HepG2 (cell line): ENCODE results near the gene BCAS3. TPM values are rescaled to one million over a fixed set of nuclear protein-coding genes. Genes with fewer than 3 reads are reported as not detected.

ENCODE experiments used
- ATAC-seq: fragments of 200-7000 bp; cut with Tn5 transposase; 3 replicates; pipeline ENCODE4 v1.9.1; 2020; ENCODE audit warnings: mild to moderate bottlenecking, moderate library complexity
- BruUV-seq: library from RNA; stranded (reverse); fragments of 400-500 nt; replicated peaks from 2 replicates; lab custom pipeline; 2021; lab: Mats Ljungman, UMichigan
- CTCF ChIA-PET: fragments of 300-600 bp; formaldehyde crosslinking; extraction: SDS; loops from one replicate; lab custom pipeline; 2021; ENCODE audit warnings: low total read pairs, inconsistent platforms, low intra/inter-chr PET ratio; lab: Yijun Ruan, JAX
- POLR2A ChIA-PET: fragments of 350-600 bp; sonication (Branson Sonifier 250); formaldehyde crosslinking; loops from one replicate; lab custom pipeline; 2020; ENCODE audit warnings: antibody characterized with exemption, inconsistent platforms; lab: Yijun Ruan, JAX
- DNase-seq: peaks from one replicate; pipeline ENCODE4 v3.0.0-alpha.2; 2015; ENCODE audit warnings: low spot score
- FAIRE-seq: peaks from 3 replicates; lab custom pipeline; 2011; peaks lifted over from hg19 to GRCh38; lab: Jason Lieb, UNC
- H2AFZ ChIP-seq: one replicate; pipeline ENCODE4 v1.6.1; 2011; ENCODE audit warnings: low read length, inconsistent platforms
- H3K27ac ChIP-seq: fragments of 300-600 bp; 3 replicates; pipeline ENCODE4 v1.8.0; 2011; ENCODE audit warnings: mixed run types, mild to moderate bottlenecking, mixed read lengths, low read length, inconsistent platforms; ENCODE audit not compliant: insufficient read depth; ENCODE audit errors: extremely low read length
- H3K27me3 ChIP-seq, 2 experiments: fragments of 200-600 bp in 1 of 2; 2 replicates in 1 of 2; 3 replicates in 1 of 2; pipeline versions ENCODE4 v1.6.0 to v1.8.0; 2011; ENCODE audit warnings: low read length in 2 of 2, mild to moderate bottlenecking in 2 of 2, moderate library complexity in 2 of 2, inconsistent platforms in 1 of 2; ENCODE audit not compliant: insufficient read depth in 2 of 2, control insufficient read depth in 1 of 2
- H3K36me3 ChIP-seq, 2 experiments: fragments of 200-600 bp in 1 of 2; replicated peaks in 1 of 2; 2 replicates in 1 of 2; 3 replicates in 1 of 2; pipeline versions ENCODE4 v1.5.1 to v1.8.0; 2011; ENCODE audit warnings: low read length in 2 of 2, inconsistent platforms in 1 of 2; ENCODE audit not compliant: insufficient read depth in 2 of 2, control insufficient read depth in 1 of 2
- H3K4me1 ChIP-seq: 2 replicates; pipeline ENCODE4 v1.5.1; 2012; ENCODE audit warnings: low read length, inconsistent platforms; ENCODE audit not compliant: insufficient read depth
- H3K4me2 ChIP-seq: 2 replicates; pipeline ENCODE4 v1.6.0; 2011; ENCODE audit warnings: low read depth, low read length, inconsistent platforms
- H3K4me3 ChIP-seq, 3 experiments: fragments of 200-600 bp in 1 of 3; sonication (generic), shearing (Covaris generic) in 1 of 3; replicated peaks in 1 of 3; 2 replicates each; pipeline ENCODE4 v1.5.1; 2011 to 2016; ENCODE audit warnings: low read length in 3 of 3, inconsistent platforms in 2 of 3, low read depth in 2 of 3, mild to moderate bottlenecking in 2 of 3, control low read depth in 1 of 3, mixed read lengths in 1 of 3; ENCODE audit not compliant: insufficient read depth in 1 of 3
- H3K79me2 ChIP-seq: one replicate; pipeline ENCODE4 v1.6.1; 2011; ENCODE audit warnings: low read length, inconsistent platforms; ENCODE audit not compliant: insufficient read depth
- H3K9ac ChIP-seq: 2 replicates; pipeline ENCODE4 v1.6.0; 2011; ENCODE audit warnings: mild to moderate bottlenecking, low read depth, low read length, inconsistent platforms; ENCODE audit not compliant: insufficient read depth
- H3K9me3 ChIP-seq: 2 replicates; pipeline ENCODE4 v1.5.1; 2012; ENCODE audit warnings: mild to moderate bottlenecking, low read length
- H4K20me1 ChIP-seq: 2 replicates; pipeline ENCODE4 v1.6.0; 2011; ENCODE audit warnings: inconsistent platforms, mild to moderate bottlenecking, low read length, moderate library complexity; ENCODE audit not compliant: insufficient read depth
- EP300 ChIP-seq, 3 experiments: sonication (generic) in 1 of 3; formaldehyde crosslinking in 1 of 3; IDR thresholded peaks; 2 replicates each; pipeline versions ENCODE4 v1.5.1 to v1.6.1; 2011 to 2020; ENCODE audit warnings: low read depth in 2 of 3, low read length in 2 of 3, borderline replicate concordance in 1 of 3, improper control_type of control experiment in 1 of 3, mild to moderate bottlenecking in 1 of 3, missing genetic modification reagents in 1 of 3, moderate library complexity in 1 of 3
- HHEX ChIP-seq: IDR thresholded peaks from 2 replicates; pipeline ENCODE4 v1.6.1; 2016; ENCODE audit warnings: control low read depth
- IKZF1 ChIP-seq: fragments of 450-650 bp; IDR thresholded peaks from 2 replicates; pipeline ENCODE4 v1.7.1; 2016
- MBD4 ChIP-seq: IDR thresholded peaks from 2 replicates; pipeline ENCODE4 v1.6.1; 2012; ENCODE audit warnings: low read length, inconsistent platforms, borderline replicate concordance
- NFYB ChIP-seq: sonication (generic); formaldehyde crosslinking; IDR thresholded peaks from 2 replicates; pipeline ENCODE4 v1.4.0; 2020; ENCODE audit warnings: missing genetic modification reagents
- POGK ChIP-seq: sonication (generic); formaldehyde crosslinking; conservative IDR thresholded peaks from 2 replicates; pipeline ENCODE4 v1.8.0; 2022; ENCODE audit warnings: mild to moderate bottlenecking, moderate library complexity, missing genetic modification reagents
- SRY ChIP-seq: sonication (generic); formaldehyde crosslinking; IDR thresholded peaks from 2 replicates; pipeline ENCODE4 v1.8.0; 2022; ENCODE audit warnings: mild to moderate bottlenecking, missing genetic modification reagents
- ZBTB1 ChIP-seq: sonication (generic); formaldehyde crosslinking; IDR thresholded peaks from 2 replicates; pipeline ENCODE4 v1.4.0; 2020; ENCODE audit warnings: missing genetic modification reagents, borderline replicate concordance
- ZBTB3 ChIP-seq: sonication (generic); formaldehyde crosslinking; IDR thresholded peaks from 2 replicates; pipeline ENCODE4 v1.4.0; 2020; ENCODE audit warnings: low read depth, mild to moderate bottlenecking, moderate library complexity, missing genetic modification reagents, borderline replicate concordance
- ZNF598 ChIP-seq: sonication (generic); formaldehyde crosslinking; IDR thresholded peaks from 2 replicates; pipeline ENCODE4 v1.5.1; 2020; ENCODE audit warnings: mild to moderate bottlenecking, missing genetic modification reagents, borderline replicate concordance
- WGBS: methylation state at CpG from one replicate; pipeline ENCODE4 v1.1.6; 2017; ENCODE audit warnings: low lambda C conversion rate; 5-methylcytosine and 5-hydroxymethylcytosine counted together
- in situ Hi-C: cut with HindIII; loops from 2 replicates; pipeline ENCODE4 v1.10.0; 2017; ENCODE audit warnings: low pct_unique_long_range_greater_than_20kb; ENCODE audit not compliant: extremely low pct_ligation_motif_present
- intact Hi-C: fragments of 100-400 bp; cut with micrococcal nuclease; formaldehyde crosslinking; loops from one replicate; pipeline ENCODE4 v1.10.0; 2022; ENCODE audit not compliant: unreplicated experiment
- polyA plus RNA-seq, 8 experiments: library from polyadenylated mRNA; depleted of rRNA in 3 of 8; stranded (reverse) in 7 of 8; unstranded in 1 of 8; fragments of >200 nt; fragmentation: Illumina TruSeq in 4 of 8; extraction: Trizol in 4 of 8; gene quantifications; 2 replicates each; pipeline versions ENCODE4 v1.2.1 to v1.2.3, GENCODE V29; 2011 to 2016; ENCODE audit warnings: low read depth in 4 of 8, missing spikeins in 1 of 8, mixed read lengths in 1 of 8; ENCODE audit not compliant: insufficient read depth in 1 of 8
- total RNA-seq, 5 experiments: library from RNA; depleted of rRNA; stranded (reverse); fragments of >200 nt; fragmentation: Illumina TruSeq; extraction: Trizol; gene quantifications; 2 replicates each; pipeline ENCODE4 v1.2.3, GENCODE V29; 2016; ENCODE audit warnings: low read depth in 1 of 5
- TF ChIP-seq, protein P1 (sequence below): sonication (generic); formaldehyde crosslinking; IDR thresholded peaks from 2 replicates; pipeline ENCODE4 v1.5.1; 2020; ENCODE audit warnings: missing genetic modification reagents, mild to moderate bottlenecking, borderline replicate concordance
- TF ChIP-seq, protein P2 (sequence below): sonication (generic); formaldehyde crosslinking; IDR thresholded peaks from 2 replicates; pipeline ENCODE4 v1.4.0; 2020; ENCODE audit warnings: missing genetic modification reagents, mild to moderate bottlenecking, borderline replicate concordance

BCAS3 gene
- total and polyA plus RNA-seq, 2 of the 13 experiments (the other 11 are each of a cell fraction or from before 2014, with no cell fraction given): 10.7 to 11.2 TPM

DNA sequence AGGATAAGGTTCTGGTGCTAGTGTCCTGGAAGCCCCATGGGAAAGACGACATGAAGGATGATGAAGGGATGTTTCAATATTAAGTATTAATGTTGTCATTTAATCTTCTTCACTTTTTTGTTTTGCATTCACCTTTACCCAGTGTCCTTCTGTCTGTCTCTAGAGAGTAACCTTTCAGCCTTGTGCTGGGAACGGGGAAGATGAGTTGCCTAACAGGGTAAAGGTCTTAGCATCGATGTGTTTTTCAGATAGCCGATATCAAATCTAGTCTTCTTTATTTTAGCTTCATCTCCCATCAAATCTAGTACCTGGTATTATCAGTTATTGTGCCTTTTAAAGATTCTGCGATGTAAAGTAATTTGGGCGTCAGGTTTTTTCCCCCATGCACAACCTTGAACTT, 125.4 kb downstream of the BCAS3 start:
- Histone ChIP-seq H3K4me2 (no peak overlapping the region), H3K9ac (no peak overlapping the region), H4K20me1 (no peaks in the 10 kb centered on the region), H2AFZ (no peak overlapping the region), H3K36me3 (no peaks in the 10 kb centered on the region), H3K4me3 (no peak overlapping the region), H3K27me3 (no peaks in the 10 kb centered on the region), H3K4me1 (no peaks in the 10 kb centered on the region), H3K79me2 (no peaks in the 10 kb centered on the region), H3K9me3 (no peaks in the 10 kb centered on the region), H3K27ac (no peak overlapping the region)
- WGBS: 63% methylated on average over 6 of the region's 6 CpGs
- DNase-seq: no peak
- ChIA-PET POLR2A (no interaction called here), CTCF (no interaction called here)
- in situ Hi-C loops: no loop called here
- TF ChIP-seq, protein P1, sequence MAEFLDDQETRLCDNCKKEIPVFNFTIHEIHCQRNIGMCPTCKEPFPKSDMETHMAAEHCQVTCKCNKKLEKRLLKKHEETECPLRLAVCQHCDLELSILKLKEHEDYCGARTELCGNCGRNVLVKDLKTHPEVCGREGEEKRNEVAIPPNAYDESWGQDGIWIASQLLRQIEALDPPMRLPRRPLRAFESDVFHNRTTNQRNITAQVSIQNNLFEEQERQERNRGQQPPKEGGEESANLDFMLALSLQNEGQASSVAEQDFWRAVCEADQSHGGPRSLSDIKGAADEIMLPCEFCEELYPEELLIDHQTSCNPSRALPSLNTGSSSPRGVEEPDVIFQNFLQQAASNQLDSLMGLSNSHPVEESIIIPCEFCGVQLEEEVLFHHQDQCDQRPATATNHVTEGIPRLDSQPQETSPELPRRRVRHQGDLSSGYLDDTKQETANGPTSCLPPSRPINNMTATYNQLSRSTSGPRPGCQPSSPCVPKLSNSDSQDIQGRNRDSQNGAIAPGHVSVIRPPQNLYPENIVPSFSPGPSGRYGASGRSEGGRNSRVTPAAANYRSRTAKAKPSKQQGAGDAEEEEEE (CRISPR knock-in tag): no peak
- TF ChIP-seq ZNF598 (no peak), NFYB (no peak), HHEX (CRISPR knock-in tag) (no peak), MBD4 (no peak), ZBTB3 (no peak), EP300 (IDR thresholded peaks at IDR 0.05; ENCODE audit: low read depth in 2 of 2, low read length in 2 of 2) (no peak), EP300 (CRISPR knock-in tag; IDR thresholded peaks at IDR 0.05; ENCODE audit: borderline replicate concordance) (no peak), ZBTB1 (no peak), IKZF1 (no peak), SRY (no peak), POGK (CRISPR knock-in tag) (no peak)
- TF ChIP-seq, protein P2, sequence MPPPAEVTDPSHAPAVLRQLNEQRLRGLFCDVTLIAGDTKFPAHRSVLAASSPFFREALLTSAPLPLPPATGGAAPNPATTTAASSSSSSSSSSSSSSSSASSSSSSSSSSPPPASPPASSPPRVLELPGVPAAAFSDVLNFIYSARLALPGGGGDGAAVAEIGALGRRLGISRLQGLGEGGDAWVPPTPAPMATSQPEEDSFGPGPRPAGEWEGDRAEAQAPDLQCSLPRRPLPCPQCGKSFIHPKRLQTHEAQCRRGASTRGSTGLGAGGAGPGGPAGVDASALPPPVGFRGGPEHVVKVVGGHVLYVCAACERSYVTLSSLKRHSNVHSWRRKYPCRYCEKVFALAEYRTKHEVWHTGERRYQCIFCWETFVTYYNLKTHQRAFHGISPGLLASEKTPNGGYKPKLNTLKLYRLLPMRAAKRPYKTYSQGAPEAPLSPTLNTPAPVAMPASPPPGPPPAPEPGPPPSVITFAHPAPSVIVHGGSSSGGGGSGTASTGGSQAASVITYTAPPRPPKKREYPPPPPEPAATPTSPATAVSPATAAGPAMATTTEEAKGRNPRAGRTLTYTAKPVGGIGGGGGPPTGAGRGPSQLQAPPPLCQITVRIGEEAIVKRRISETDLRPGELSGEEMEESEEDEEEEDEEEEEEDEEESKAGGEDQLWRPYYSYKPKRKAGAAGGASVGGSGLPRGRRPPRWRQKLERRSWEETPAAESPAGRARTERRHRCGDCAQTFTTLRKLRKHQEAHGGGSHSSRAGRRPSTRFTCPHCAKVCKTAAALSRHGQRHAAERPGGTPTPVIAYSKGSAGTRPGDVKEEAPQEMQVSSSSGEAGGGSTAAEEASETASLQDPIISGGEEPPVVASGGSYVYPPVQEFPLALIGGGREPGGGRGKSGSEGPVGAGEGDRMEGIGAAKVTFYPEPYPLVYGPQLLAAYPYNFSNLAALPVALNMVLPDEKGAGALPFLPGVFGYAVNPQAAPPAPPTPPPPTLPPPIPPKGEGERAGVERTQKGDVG (CRISPR knock-in tag): no peak
- no peak for FAIRE-seq
- no peak for ATAC-seq
- intact Hi-C loops: no loop called here
- BruUV-seq: no TSS peak
